T-helper 2 cell treated with Interferon-gamma antibody and Interleukin-4, amounts not matched to agents 100 ng/mL and 5 ng/mL, for 36 hours (primary cell): ENCODE results near the gene YIPF3. TPM values are rescaled to one million over a fixed set of nuclear protein-coding genes. Genes with fewer than 3 reads are reported as not detected.
"Not testable (repeated sequence)": the region's sequence is repeated elsewhere in the genome, so short reads cannot be mapped to it uniquely, and the experiment has no call there.

ENCODE experiments used
- intact Hi-C: fragments of 100-400 bp; cut with micrococcal nuclease; formaldehyde crosslinking; loops from one replicate; pipeline ENCODE4 v1.15.1; 2023
- total RNA-seq: library from RNA; stranded (reverse); gene quantifications from 2 replicates; pipeline ENCODE4 v1.2.3, GENCODE V29; 2022

The YIPF3 gene
- total RNA-seq, 1 donor from 2014 or later = 59.9 TPM

DNA sequence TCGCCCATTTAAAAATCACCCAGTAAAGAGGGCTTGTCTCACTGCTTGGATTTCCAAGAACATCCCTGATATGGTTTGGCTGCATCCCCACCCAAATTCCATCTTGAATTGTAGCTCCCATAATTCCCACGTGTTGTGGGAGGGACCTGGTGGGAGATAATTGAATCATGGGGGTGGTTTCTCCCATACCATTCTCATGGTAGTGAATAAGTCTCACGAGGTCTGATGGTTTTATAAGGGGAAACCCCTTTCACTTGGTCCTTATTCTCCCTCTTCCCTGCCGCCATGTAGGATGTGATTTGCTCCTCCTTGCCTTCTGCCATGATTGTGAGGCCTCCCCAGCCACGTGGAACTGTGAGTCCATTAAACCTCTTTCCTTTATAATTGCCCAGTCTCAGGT, 49.5 kb downstream of the YIPF3 start:
- intact Hi-C loops = not testable (repeated sequence)

- intact Hi-C loops = no loop called here
Observed at GRCh38 chr6:43465948-43466347, 50.8 kb downstream of the YIPF3 start.

DNA sequence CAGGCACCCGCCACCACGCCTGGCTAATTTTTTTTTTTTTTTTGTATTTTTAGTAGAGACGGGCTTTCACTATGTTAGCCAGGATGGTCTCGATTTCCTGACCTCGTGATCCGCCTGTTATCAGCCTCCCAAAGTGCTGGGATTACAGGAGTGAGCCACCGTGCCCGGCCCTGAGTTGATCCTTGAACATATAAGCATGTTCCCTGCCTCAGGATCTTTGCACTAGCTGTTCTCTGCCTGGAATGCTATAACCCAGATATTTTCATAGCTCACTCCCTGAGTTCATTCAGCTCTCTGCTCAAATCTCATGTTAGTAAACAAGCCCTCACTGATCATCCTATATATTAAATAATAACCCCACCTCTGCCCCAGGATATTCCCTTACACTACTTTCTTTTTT, 52.4 kb downstream of the YIPF3 start:
- intact Hi-C loops = no loop called here

- intact Hi-C loops = no loop called here
Observed at GRCh38 chr6:43461936-43462335, 54.8 kb downstream of the YIPF3 start.

Other genes starting within 250 kb of the YIPF3 start
- not detected in 2 replicates for gene SLC22A7, start 218.7 kb downstream of the YIPF3 start, total RNA-seq
- gene CRIP3, start 208.1 kb downstream of the YIPF3 start, total RNA-seq = 0.23 and 0.34 TPM in 2 replicates
- 12.1 and 12.2 TPM in 2 replicates for gene ZNF318, start 147.3 kb downstream of the YIPF3 start, total RNA-seq
- gene ABCC10, start 89.4 kb downstream of the YIPF3 start, total RNA-seq = 51.6 and 52.1 TPM in 2 replicates
- gene DLK2, start 61.4 kb downstream of the YIPF3 start, total RNA-seq = 0.20 and 0.45 TPM in 2 replicates
- gene TJAP1, start 39.4 kb downstream of the YIPF3 start, total RNA-seq = 31.3 and 36.2 TPM in 2 replicates
- gene LRRC73, start 6.6 kb downstream of the YIPF3 start, total RNA-seq = 0.16 and 0.32 TPM in 2 replicates
- 42.2 and 43.6 TPM in 2 replicates for gene POLR1C, start 163 bp upstream of the YIPF3 start, total RNA-seq
- 77.8 and 93.5 TPM in 2 replicates for gene XPO5, start 59.1 kb upstream of the YIPF3 start, total RNA-seq
- 58.5 and 65.2 TPM in 2 replicates for gene POLH, start 59.3 kb upstream of the YIPF3 start, total RNA-seq
- gene GTPBP2, start 112.3 kb upstream of the YIPF3 start, total RNA-seq = 90.8 and 93.0 TPM in 2 replicates
- 39.5 and 40.1 TPM in 2 replicates for gene MAD2L1BP, start 118.9 kb upstream of the YIPF3 start, total RNA-seq
- gene RSPH9, start 128.1 kb upstream of the YIPF3 start, total RNA-seq = 0.11 TPM in 1 of 2 replicates, not detected in the other
- gene MRPS18A, start 170.9 kb upstream of the YIPF3 start, total RNA-seq = 37.4 and 38.6 TPM in 2 replicates